Measurements from ENCODE around the gene PRKAG3.

Gene PRKAG3

GRCh38 chr2:218812861-218813260 lies 18.7 kb downstream of the PRKAG3 start:
- no peak for DNase-seq

- no peak for DNase-seq
These were observed 19.3 kb downstream of the PRKAG3 start for GRCh38 chr2:218812096-218812815.

- no peak for DNase-seq
These were observed 20.2 kb downstream of the PRKAG3 start for GRCh38 chr2:218811382-218811781.

- no peak for DNase-seq
These were observed 21.3 kb downstream of the PRKAG3 start for GRCh38 chr2:218810256-218810655.

- DNase-seq, result no peak
These were observed 22.1 kb downstream of the PRKAG3 start for GRCh38 chr2:218809515-218809914.

- DNase-seq, result no peak
These were observed 24.0 kb downstream of the PRKAG3 start for GRCh38 chr2:218807626-218808025.

GRCh38 chr2:218806346-218806978 lies 25.1 kb downstream of the PRKAG3 start:
- DNase-seq, result peak; percentile 57

GRCh38 chr2:218805627-218806026 lies 26.0 kb downstream of the PRKAG3 start:
- no peak for DNase-seq

- DNase-seq, result no peak
These were observed 26.8 kb downstream of the PRKAG3 start for GRCh38 chr2:218804817-218805216.

- DNase-seq, result no peak
These were observed 29.1 kb downstream of the PRKAG3 start for GRCh38 chr2:218802386-218802994.

- DNase-seq, result no peak
These were observed 31.6 kb downstream of the PRKAG3 start for GRCh38 chr2:218799990-218800389.

- DNase-seq, result no peak
These were observed 32.7 kb downstream of the PRKAG3 start for GRCh38 chr2:218798767-218799504.

GRCh38 chr2:218796691-218797090 lies 34.9 kb downstream of the PRKAG3 start:
- no peak for DNase-seq

- DNase-seq, result no peak
These were observed 39.2 kb downstream of the PRKAG3 start for GRCh38 chr2:218792433-218792832.

- DNase-seq, result no peak
These were observed 42.9 kb downstream of the PRKAG3 start for GRCh38 chr2:218788529-218789255.

- no peak for DNase-seq
These were observed 45.5 kb downstream of the PRKAG3 start for GRCh38 chr2:218786133-218786532.

GRCh38 chr2:218785103-218785502 lies 46.5 kb downstream of the PRKAG3 start:
- no peak for DNase-seq

GRCh38 chr2:218783688-218784087 lies 47.9 kb downstream of the PRKAG3 start:
- no peak for DNase-seq

- no peak for DNase-seq
These were observed 49.1 kb downstream of the PRKAG3 start for GRCh38 chr2:218782528-218782844.

- peak; percentile 69 for DNase-seq
These were observed 49.7 kb downstream of the PRKAG3 start, which contains the start of gene CYP27A1 for GRCh38 chr2:218781691-218782527. TSS of gene CYP27A1 (plus strand) at chr2:218782147. CDS start at chr2:218782183, 36 bp downstream.

- DNase-seq, result no peak
These were observed 50.5 kb downstream of the PRKAG3 start for GRCh38 chr2:218780851-218781690.

All from right hindlimb (tissue), 1 donor.